ENCODE data around the gene COL6A5. TPM values are rescaled to one million over a fixed set of nuclear protein-coding genes. Genes with fewer than 3 reads are reported as not detected.

Gene COL6A5
- total and polyA plus RNA-seq, 2 donors (not counting 3 experiments of a cell fraction or from before 2014, with no cell fraction given) = not detected

DNA sequence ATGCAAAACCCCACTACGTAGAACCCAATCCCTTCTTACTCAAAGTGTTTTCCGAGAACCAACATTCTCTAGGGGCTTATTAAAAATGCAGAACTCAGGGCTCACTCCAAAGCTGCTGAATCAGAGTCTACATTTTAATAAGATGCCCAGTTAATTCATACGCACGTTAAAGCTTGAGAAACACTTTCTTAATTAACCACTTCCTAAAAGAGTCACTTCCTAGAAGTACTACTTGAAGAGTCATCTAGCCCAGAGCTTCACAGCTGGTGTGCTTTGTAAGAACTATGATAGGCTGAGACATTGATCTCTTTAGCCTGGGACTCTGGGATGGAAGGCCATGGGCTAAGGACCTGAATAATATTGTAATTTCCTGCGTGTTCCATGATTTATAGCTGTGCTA is 9.0 kb downstream of the COL6A5 start:
- H3K27me3 ChIP-seq (ENCODE audit: control insufficient read depth in 2 of 2, insufficient read depth in 2 of 2, low read length in 2 of 2) = no peaks in the 10 kb centered on the region
- H3K79me2 ChIP-seq (ENCODE audit: control insufficient read depth, insufficient read depth, low read length) = no peaks in the 10 kb centered on the region
- DNase-seq (ENCODE audit: low read depth, low spot score) (no peak), FAIRE-seq (no peak)
- TF ChIP-seq, protein P1, sequence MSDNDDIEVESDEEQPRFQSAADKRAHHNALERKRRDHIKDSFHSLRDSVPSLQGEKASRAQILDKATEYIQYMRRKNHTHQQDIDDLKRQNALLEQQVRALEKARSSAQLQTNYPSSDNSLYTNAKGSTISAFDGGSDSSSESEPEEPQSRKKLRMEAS (IDR thresholded peaks at IDR 0.05; ENCODE audit: insufficient read depth, insufficient read length) = no peak
- TF ChIP-seq EZH2 (IDR thresholded peaks at IDR 0.05; ENCODE audit: borderline replicate concordance, low read depth, low read length, severe bottlenecking) (no peak), POLR2AphosphoS5 (IDR thresholded peaks at IDR 0.05; ENCODE audit: insufficient read depth, low read depth, low read length) (no peak), FOS (IDR thresholded peaks at IDR 0.05; ENCODE audit: borderline replicate concordance, insufficient read depth, low read length) (no peak)
- TF ChIP-seq, protein P2, sequence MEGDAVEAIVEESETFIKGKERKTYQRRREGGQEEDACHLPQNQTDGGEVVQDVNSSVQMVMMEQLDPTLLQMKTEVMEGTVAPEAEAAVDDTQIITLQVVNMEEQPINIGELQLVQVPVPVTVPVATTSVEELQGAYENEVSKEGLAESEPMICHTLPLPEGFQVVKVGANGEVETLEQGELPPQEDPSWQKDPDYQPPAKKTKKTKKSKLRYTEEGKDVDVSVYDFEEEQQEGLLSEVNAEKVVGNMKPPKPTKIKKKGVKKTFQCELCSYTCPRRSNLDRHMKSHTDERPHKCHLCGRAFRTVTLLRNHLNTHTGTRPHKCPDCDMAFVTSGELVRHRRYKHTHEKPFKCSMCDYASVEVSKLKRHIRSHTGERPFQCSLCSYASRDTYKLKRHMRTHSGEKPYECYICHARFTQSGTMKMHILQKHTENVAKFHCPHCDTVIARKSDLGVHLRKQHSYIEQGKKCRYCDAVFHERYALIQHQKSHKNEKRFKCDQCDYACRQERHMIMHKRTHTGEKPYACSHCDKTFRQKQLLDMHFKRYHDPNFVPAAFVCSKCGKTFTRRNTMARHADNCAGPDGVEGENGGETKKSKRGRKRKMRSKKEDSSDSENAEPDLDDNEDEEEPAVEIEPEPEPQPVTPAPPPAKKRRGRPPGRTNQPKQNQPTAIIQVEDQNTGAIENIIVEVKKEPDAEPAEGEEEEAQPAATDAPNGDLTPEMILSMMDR (IDR thresholded peaks at IDR 0.05; ENCODE audit: extremely low read depth in 1 of 2, insufficient read depth in 1 of 2, low read depth in 1 of 2, low read length in 2 of 2) = no peak
- no peaks in the 10 kb centered on the region for H4K20me1 ChIP-seq (replicated peaks; ENCODE audit: control insufficient read depth, extremely low read depth, insufficient read depth, low read length)
- no peak overlapping the region for H3K4me2 ChIP-seq (ENCODE audit: insufficient read depth, low read length)
- intact Hi-C loops (cut with micrococcal nuclease) (no loop called here), dilution Hi-C loops (cut with MboI; ENCODE audit: extremely low pct_ligation_motif_present, low sequenced_read_pairs) (no loop called here)
- ChIA-PET POLR2A (no interaction called here), CTCF (no interaction called here)
- no peak overlapping the region for H3K9ac ChIP-seq (replicated peaks; ENCODE audit: extremely low read depth, insufficient read depth, low read length)
- H3K4me1 ChIP-seq (ENCODE audit: control insufficient read depth, extremely low read depth, insufficient read depth, low read length) = no peaks in the 10 kb centered on the region
- H3K9me3 ChIP-seq (replicated peaks; ENCODE audit: control insufficient read depth, insufficient read depth, low read length) = no peaks in the 10 kb centered on the region
- H3K9me1 ChIP-seq (replicated peaks; ENCODE audit: control insufficient read depth, extremely low read depth, insufficient read depth, low read length) = no peaks in the 10 kb centered on the region
- BruUV-seq (replicated peaks) = no TSS peak
- H3K4me3 ChIP-seq (replicated peaks in 1 of 3; ENCODE audit: insufficient read depth in 1 of 3, low read depth in 1 of 3, low read length in 3 of 3) = no peak overlapping the region
- no peak overlapping the region for H3K27ac ChIP-seq (ENCODE audit: insufficient read depth, low read depth, low read length)
- no peak overlapping the region for H2AFZ ChIP-seq (ENCODE audit: low read depth, low read length)
- no peaks in the 10 kb centered on the region for H3K36me3 ChIP-seq (ENCODE audit: control insufficient read depth in 2 of 2, extremely low read depth in 1 of 2, insufficient read depth in 2 of 2, low read length in 2 of 2)

DNA sequence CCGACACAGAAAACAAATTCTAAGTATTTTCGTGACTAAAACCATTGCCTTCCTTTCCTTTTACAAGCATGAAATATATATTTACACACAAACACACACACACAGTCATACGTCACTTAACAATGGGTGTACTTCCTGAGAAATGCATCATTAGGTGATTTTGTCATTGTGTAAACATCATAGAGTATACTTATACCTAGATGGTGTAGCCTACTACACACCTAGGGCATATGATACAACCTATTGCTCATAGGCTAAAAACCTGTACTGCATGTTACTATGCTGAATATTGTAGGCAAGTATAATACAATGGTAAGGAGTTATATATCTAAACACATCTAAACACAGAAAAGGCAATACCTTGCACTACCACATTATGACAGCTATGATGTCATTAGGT is 28.6 kb downstream of the COL6A5 start:
- no TSS peak for BruUV-seq (replicated peaks)
- H3K9me3 ChIP-seq (replicated peaks; ENCODE audit: control insufficient read depth, insufficient read depth, low read length) = no peaks in the 10 kb centered on the region
- ChIA-PET CTCF (no interaction called here), POLR2A (no interaction called here)
- no peak overlapping the region for H3K4me2 ChIP-seq (ENCODE audit: insufficient read depth, low read length)
- H3K36me3 ChIP-seq (ENCODE audit: control insufficient read depth in 2 of 2, extremely low read depth in 1 of 2, insufficient read depth in 2 of 2, low read length in 2 of 2) = no peaks in the 10 kb centered on the region
- no peaks in the 10 kb centered on the region for H3K9me1 ChIP-seq (replicated peaks; ENCODE audit: control insufficient read depth, extremely low read depth, insufficient read depth, low read length)
- no peaks in the 10 kb centered on the region for H3K4me1 ChIP-seq (ENCODE audit: control insufficient read depth, extremely low read depth, insufficient read depth, low read length)
- H4K20me1 ChIP-seq (replicated peaks; ENCODE audit: control insufficient read depth, extremely low read depth, insufficient read depth, low read length) = no peaks in the 10 kb centered on the region
- no peak overlapping the region for H2AFZ ChIP-seq (ENCODE audit: low read depth, low read length)
- DNase-seq (ENCODE audit: low read depth, low spot score) (no peak), FAIRE-seq (no peak)
- intact Hi-C loops (cut with micrococcal nuclease) = no loop called here
- H3K79me2 ChIP-seq (ENCODE audit: control insufficient read depth, insufficient read depth, low read length) = no peaks in the 10 kb centered on the region
- H3K4me3 ChIP-seq (replicated peaks in 1 of 3; ENCODE audit: insufficient read depth in 1 of 3, low read depth in 1 of 3, low read length in 3 of 3) = no peak overlapping the region
- TF ChIP-seq, protein P1 (IDR thresholded peaks at IDR 0.05; ENCODE audit: insufficient read depth, insufficient read length) = no peak
- no peak for TF ChIP-seq JUN (IDR thresholded peaks at IDR 0.05; ENCODE audit: borderline replicate concordance, insufficient read depth, insufficient read length, low read depth)
- TF ChIP-seq, protein P2 (IDR thresholded peaks at IDR 0.05; ENCODE audit: extremely low read depth in 1 of 2, insufficient read depth in 1 of 2, low read depth in 1 of 2, low read length in 2 of 2) = no peak
- TF ChIP-seq POLR2AphosphoS5 (IDR thresholded peaks at IDR 0.05; ENCODE audit: insufficient read depth, low read depth, low read length) = no peak
- no peak for TF ChIP-seq MYC (IDR thresholded peaks at IDR 0.05; ENCODE audit: low read depth, low read length)
- TF ChIP-seq EZH2 (IDR thresholded peaks at IDR 0.05; ENCODE audit: borderline replicate concordance, low read depth, low read length, severe bottlenecking) = no peak
- no peak for TF ChIP-seq GATA2 (IDR thresholded peaks at IDR 0.05; ENCODE audit: insufficient read depth, insufficient read length, low read depth, low read length)
- no peak for TF ChIP-seq POLR2A (IDR thresholded peaks at IDR 0.05; ENCODE audit: low read depth, low read length)
- no peak for TF ChIP-seq FOS (IDR thresholded peaks at IDR 0.05; ENCODE audit: borderline replicate concordance, insufficient read depth, low read length)
- dilution Hi-C loops (cut with MboI; ENCODE audit: extremely low pct_ligation_motif_present, low sequenced_read_pairs) = no loop called here
- no peaks in the 10 kb centered on the region for H3K27me3 ChIP-seq (ENCODE audit: control insufficient read depth in 2 of 2, insufficient read depth in 2 of 2, low read length in 2 of 2)
- H3K9ac ChIP-seq (replicated peaks; ENCODE audit: extremely low read depth, insufficient read depth, low read length) = no peak overlapping the region
- no peak overlapping the region for H3K27ac ChIP-seq (ENCODE audit: insufficient read depth, low read depth, low read length)

Data from endothelial cell of umbilical vein (primary cell).